Activated CD8-positive, alpha-beta memory T cell treated with anti-CD3 and anti-CD28 coated beads, Interleukin-2, amount 50 U/mL, for 24 hours (primary cell): Measurements from ENCODE around the gene ABCB9.

Source experiments
- DNase-seq: peaks from one replicate; pipeline ENCODE4 v3.0.0-alpha.2; 2020; ENCODE audit errors: extremely low read depth

Gene ABCB9

DNA sequence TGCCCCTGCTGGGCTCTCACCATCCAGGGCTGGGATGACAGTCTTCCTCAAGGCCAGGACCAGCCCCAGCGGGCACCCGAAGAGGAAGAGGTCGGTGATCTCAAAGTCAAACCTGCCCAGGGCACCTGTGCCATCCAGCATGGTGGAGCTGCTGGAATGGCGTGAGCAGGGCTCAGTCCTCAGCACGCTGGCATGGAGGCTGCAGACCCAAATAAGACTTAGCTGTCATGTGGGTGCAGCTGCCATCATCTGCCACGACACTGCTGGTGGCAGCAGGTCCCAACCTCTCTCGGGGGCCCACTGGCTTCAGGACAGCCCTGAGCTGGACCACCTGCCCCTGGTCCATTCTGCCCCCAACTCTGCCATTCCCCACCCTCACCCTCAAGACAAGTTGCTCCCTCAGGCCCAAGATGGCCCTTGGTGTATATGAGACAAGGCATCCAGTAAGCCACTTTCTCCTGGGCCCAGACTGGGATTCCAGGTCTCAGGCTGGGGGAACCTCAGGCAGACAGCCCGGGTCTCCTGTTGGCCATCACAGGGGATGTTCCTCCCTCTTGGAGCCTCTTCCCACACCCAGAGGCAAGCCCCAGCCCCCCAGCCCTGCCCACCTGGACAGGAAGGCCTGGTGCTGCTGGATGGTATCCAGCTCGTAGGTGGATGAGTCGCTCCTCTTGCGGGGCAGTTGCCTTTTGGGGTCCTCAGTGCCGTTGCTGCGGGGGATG, 28.7 kb upstream of the ABCB9 start:
- DNase-seq, result no peak

DNA sequence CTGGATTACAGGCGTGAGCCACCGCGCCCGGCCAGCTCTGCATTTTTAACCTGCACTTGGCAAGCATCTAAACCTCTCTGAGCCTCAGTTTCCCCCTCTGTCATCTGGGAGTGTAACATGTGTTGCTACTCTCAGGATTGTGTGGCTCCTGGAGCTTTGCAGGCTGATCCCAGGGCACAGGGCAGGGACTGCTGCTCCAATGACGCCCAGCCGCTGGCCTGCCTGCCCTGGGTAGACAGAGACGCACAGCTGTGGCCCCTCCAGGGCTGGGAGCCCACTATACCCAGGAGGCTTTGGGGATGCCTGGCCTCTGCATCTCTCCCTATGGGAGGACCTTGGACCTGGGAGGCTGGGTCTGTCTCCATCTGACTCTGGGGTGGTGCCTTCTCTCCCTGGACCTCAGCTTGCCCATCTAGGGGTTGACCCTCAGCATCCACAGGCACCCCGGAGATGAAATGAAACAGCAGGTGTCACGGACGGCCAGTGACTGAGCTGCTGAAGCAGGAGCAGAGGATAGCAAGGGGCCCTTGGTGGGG, 27.9 kb upstream of the ABCB9 start:
- no peak for DNase-seq

DNA sequence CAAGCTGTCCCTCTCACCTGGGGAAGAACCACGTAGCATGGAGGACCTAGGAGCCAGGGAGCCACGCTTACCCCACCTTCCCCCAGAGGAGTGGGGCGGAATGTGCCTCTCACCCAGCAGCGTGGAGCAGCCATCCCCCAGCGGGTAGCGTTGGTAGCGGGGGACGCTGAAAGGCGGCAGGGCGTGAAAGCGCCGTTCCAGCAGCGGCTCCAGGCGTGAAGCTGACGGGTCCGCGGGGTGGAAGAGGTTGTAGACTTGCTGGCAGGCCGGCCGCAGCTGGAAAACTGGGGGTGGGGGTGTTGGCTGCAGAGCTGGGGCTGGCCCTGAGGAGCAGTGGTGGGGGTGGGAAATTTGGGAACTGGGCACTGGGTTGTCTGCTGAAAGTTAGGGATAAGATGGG, 26.1 kb upstream of the ABCB9 start:
- DNase-seq, result no peak

DNA sequence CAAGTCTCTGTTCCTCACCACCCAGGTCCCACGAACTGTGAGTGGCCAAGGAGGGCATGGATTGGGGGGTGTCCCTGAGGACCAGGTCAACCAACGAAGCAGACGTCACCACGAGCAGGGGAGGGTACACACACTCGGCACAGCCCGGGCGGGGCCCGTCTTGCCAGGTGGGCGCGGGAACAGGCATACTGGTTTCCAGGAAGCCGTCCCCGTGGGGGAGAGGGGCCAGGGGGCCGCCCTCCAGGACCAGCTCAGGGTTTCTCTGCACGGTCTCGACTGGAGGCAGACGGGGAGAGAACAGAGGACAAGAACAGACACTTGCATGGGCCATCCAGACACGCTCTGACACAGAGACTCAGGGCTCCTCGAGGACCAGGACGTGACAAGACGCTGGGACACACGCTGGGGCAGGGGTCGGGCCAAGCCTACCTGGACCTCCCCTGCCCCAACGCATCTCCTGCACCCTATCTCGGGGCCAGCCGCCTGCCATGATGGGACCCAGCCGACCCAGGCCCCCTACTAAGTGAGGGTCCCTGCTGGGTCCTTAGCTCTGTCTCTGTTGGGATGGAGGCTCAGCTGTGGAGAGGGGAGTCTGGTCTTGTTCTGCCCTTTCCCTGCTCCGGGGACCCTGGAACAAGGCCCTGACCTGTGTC, 25.5 kb upstream of the ABCB9 start:
- DNase-seq, result no peak

DNA sequence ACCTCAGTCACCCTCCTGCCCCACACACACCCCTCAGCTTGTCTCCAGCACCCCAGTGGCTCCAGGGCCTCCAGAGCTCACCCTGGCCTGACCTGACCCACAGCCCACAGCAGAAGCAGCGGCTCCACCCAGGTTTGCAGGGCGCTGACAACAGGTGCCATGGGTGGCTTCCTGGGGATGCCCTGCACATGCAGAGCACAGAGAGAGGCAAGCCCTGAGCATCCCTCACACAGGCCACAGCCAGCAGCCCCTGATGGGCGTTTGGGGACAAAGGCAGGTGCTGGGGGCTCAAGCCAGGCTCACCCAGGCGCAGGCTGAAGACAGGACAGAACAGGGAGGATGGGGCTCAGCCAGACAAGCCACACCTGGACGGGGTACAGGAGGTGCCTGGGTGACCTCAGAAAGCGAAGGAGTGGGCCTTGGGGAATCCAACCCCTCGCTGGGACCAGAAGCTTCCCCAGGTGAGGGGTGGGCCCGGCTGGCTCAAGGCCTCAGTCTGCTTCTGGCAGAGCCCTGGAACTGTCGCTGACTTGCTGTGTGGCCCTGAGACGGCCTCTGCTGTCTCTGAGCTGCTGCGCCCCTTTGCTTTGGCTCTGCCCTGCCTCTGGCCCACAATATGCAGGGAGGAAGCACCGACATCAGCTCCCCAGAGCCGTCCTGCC, 24.8 kb upstream of the ABCB9 start:
- DNase-seq, result no peak

DNA sequence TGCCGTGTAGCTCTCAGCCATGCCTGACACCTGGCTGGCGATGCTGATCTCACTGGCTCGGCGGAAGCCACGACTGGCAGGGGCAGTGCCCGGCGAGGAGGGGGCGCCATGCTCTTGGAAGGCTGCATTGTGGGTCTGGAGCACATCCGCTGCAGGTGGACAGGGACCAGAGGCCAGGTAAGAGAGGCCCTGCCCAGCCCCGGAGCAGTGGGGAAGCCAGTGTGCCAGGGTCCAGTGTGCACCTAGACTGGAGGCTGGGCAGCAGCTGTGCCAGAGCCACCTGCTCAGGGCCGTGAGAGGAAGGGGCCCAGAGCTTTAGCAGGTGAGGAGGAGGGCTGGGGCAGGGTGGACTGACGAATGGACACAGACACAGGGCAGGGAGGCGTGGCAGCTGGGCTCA, 24.3 kb upstream of the ABCB9 start:
- DNase-seq, result no peak

DNA sequence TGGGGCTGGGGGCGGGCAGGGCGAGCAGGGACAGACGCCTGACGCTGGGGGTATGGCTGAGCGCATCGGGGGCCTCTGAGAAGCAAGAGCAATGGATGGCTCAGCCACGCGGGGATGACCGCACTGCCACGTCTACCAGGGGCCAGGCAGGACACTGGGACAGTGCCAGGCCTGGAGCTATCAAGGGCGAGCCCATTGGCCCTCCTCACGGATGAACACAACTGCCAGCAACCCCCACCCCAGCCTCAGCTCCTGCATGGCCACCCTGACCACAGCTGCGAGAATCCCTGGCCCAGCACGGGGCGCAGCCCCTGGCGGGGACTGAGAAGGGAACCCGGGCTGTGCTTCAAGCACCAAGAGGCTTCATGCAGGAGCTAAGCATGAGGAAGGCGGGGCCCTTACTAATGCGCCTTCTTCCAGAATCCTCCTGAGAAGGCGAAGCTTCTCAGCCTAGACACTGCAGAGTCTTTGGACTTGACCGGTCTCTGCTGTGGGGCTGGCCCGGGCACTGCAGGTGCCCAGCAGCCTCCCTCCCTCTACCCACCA, 23.7 kb upstream of the ABCB9 start:
- no peak for DNase-seq

DNA sequence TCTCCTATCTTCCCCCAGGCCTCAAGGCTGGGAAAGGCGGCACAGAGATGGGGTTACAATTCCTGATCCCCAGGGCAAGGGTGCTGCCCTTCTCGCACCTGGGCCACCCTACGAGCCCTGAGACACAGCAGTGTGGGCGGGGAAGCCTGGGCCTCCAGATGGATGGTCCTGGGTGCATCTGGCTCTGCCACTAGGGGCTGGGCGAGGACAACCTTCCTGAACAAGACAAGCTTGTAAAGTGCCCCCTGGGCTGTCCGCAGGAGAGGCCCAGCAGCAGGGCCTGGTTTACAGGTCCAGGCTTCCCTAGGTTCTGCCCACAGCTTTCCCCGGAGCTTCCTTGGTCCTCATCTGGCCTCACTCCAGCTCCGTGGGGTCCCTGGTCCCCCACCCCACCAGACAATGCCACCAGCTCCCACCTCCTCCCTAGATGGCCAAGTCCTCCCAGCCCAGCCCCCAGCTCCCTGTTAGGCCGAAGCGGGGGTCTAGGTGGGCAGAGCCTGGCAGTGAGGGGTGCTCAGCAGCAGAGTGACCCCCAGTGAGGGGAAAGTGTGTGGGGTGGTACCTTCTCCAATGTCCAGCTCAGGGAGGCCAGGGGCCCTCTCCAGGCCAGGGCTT, 23.1 kb upstream of the ABCB9 start:
- no peak for DNase-seq

DNA sequence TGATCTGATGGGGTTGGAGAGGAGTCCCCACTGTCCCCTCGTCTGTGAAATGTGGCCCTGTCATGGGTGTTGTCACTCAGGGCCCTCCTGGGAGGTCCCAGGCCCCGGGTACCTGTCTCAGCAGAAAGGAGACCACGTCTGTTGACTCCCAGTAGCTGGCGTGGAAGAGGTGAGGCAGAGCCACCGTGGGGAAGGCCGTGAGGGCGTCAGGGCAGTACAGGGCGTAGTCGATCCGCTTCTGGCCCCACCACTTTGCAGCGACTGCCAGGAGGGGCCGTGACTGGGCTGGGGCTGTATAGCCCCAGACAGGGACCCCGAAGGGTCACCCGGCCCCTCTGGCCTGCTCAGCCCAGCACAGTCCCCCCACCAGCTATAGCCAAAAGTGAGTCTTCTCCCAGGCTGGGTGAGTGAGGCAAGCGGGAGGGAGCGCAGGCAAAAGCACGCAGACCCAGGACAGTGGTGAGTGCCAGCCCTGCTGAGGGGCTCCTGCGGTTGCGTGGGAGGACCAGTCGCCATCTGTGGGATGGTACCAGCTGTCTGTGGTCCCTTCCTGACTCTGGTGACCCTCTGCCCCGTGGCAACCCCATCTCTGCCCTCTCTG, 22.4 kb upstream of the ABCB9 start:
- DNase-seq, result no peak

DNA sequence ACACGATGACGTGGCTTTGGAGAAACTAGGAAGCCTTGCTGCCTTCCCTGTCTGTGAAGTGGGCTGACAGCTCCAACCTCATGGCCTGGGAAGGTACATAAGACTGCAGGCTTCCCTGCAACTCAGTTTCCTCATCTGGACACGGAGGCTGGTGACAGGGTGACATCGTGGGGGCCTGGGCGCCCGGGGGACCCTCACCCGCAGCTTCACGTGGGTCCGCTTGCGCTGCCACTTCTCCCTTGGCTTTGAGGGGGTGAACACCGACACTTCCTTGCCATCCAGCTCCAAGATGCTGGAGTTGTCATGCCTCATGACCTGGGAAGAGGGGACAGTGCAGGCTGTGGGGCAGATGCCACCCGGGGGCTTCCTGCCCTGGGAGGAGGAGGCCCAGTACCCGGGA, 21.8 kb upstream of the ABCB9 start:
- DNase-seq, result no peak

DNA sequence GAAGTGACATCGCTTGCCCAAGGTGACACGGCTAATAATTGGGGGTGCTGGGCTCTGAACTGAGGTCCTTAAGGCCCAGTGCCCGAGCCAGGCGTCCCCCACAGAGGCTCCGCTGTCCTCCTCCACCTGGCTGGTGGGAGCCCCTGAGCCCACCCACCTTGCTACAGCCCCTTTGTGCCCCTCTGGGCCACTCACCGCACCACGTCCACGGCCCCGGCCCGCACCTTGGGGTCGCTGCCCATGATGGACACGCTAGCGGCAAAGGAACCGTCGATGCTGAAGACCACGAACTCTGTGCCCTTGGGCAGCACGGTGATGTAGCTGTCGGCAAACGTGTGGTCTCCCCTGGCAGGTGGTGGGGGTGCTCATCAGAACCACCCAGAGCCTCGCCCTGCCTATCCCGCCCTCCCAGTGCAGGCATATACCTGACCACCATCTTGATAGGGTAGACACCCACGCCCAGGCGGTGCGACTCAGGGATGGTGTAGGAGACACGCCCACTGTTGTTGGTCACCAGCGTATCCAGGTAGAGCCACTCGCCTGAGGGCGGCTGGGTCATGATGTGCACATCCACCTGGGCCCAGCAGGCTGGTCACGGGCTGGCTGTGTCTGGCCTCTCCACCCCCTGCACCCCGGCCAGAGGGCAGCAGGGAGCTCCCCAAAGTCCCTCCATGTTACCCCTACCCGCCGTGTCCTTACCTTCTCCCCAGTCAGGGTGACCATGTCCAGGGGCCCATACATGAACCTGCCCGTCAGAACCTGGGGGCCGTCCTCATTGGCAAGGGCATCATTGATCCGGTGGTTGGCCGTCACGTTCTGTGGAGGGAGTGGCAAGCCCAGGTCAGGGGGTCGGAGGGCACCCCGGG, 21.1 kb upstream of the ABCB9 start:
- DNase-seq, result no peak

DNA sequence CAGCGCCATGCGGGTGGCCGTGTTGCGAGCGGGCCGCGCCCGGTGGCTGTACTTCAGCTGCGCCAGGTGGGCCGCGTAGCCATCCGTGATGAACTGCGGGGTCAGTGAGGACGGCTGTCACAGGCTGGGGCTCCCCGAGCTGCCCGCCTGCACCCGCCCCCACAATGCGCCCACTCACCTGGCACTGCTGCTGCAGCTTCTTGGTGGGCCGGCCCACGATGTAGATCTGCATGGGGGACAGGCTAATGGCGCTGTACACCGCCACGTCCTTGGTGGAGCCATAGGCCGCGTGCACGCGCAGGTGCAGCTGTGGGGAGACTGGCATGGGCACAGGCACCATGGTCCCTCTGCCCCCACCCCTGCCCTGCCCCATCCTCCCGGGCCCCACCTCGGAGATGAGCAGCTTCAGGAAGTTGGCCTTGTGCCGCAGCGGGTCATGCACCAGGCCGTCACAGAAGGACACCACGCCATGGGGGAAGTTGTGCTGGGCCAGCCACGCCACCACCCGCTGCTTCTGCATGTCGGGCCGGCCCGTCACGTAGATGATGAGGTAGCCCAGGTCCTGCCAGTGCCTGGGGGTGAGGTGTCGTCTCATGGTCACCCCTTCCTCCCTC, 20.1 kb upstream of the ABCB9 start:
- no peak for DNase-seq

DNA sequence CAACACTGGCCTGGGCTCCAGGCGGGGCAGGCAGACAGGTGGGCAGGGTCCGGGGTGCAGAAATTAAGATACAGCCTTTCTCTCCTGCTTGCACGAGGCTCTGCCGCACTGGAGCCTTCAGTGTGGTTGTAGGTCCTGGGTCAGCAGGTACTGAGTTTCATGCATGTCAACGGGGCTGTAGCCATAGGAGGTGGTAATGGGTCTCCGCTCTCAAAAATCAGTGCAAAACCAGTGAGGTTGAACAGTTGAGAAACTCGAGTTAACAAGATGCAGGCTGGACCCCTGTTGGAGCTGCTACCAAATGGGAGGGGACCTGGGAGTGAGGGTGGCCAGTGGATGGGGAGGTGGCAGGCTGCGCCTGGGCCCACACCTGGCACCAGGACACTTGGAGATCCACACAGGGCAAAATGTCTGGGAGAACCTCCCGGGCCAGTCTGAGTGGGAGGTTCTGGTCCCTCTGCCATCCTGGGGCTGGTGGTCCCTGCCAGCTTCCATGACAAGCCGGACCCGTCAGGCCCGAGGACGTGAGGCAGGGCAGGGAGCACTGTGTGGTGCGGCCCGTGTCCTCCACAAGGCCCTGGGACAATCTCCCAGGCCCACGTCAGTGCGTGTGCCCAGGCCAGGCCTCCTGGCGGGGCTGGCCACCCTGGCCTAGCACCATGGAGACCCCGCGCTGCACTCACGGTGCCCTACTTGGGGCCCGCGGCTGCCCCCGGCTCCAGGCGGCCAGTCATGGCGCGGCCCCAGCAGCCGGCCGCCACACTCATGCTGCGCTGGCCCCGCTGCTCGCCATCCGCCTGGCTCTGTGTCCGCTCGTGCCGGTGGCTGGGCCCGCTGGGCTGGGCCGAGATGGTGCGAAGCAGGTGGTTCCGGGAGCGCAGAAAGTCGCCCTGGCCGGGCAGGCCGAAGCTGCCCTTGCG, 19.3 kb upstream of the ABCB9 start:
- DNase-seq, result no peak

DNA sequence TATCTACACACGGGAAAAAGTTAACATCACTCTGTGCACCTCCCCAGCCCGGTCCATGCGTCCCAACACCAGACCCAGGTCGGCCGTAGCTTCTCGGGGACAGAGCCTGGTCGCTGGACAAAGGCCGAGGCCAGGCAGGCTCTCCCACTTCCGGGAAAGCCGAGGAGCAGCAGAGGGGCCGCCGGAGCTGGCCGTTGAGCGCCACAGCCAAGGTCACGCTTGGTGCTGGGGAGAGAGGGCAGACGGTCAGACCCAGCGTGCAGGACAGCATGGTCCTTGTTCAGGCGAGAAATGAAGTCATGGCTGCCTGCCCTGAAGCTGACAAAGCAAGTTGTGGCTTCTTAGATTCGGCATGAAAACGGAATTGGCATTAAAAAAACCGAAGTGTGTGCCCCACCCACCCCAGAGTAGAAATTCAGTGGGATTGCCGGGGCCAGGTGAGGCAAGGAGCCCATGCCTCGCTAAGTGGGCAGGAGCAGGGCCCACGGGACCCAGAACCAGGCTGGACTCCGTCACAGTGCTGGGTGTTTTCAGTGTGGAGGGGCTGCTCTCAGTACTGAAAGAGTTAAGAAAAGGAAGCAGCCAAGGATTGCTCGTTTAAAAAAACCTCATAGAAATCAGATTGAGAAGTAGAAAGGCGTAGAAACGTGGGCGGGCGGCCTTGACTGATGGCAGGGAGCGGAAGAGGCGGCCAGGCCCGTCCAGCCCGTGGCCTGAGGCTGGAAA, 18.5 kb upstream of the ABCB9 start:
- no peak for DNase-seq

DNA sequence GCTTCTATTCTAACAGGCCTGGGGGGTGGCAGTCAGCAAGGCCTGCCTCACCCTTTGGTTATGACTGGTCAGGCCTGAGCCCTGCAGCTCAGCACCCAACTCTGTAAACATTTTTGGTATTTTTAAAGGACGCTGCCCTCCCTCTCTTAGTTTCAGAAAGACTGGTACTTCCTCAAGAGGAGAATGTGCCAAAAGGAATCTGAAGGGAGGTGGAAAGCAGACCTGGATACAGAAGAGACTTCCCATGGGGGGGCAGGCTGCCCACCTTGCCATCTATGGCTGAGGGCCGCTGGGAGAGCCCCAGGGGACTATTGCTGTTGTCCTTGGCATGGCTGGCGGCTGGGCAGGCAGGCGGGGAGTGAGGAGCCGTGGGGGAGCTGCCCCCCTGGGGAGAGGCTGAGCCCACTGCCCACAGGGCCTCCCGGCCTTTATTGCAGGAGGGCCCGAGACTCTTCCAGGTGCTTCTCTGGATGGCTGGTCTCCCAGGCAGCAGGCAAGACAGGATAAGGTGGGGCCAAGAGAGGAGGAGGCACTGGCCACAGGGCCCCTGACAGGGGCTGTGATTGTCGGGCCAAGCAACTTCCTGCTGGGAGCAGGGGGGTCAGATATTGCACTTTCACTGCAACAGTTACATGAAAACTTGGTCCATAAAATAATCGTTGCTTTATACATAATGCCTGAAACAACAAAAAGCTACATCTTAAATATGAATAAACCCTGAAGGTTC, 17.7 kb upstream of the ABCB9 start:
- DNase-seq, result no peak

DNA sequence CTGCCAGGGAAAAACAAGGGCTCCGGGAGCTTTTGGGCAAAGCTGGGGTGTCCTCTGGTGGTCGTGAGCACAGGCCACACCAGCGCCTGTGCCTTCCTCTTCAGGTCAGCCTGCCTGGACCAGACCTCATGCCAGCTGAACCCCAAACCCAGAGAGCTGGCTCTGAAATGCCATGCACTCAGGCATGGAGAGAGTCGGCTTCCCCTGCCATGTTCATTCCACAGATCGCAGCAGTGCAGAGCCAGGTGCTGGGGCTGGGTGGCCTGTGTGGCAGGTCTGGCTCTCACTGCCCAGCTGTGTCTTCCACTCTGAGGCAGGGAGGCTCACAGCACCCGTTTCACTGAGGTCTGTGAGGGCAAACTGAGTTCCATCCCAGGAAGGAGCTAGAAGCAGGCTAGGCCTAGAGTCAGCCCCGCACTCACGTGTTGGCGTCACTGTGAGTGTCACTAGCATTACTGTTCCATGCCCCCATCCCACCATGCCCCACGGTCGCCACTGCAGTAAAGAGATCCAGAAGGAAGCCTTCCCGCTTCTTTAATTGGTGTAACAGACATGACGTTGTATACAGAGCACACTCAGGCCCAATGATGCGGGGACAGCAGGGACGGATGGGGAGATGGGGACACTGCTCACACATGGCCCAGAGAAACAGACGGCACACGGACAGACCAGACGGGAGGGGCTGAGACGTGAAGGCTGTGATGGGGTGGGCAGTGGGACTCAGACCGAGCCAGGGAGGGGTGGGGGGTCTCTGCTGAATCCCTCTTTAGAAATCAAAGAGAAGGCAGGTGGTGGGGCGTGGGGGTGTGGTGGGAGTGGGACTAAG, 16.9 kb upstream of the ABCB9 start:
- DNase-seq, result no peak

DNA sequence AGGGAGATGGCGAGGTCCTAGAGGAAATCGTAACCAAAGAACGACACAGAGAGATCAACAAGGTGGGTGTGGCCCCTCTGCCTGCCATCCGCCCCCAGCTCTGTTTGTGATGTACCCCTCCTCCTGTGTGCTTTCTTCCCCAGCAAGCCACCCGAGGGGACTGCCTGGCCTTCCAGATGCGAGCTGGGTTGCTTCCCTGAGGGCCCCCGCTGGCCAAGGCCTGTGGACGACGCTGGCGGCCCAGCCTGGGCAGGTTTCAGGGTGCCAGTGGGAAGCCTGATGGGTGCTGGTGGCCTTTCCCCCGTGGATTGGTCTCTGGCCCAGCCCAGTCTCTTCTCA, 16.2 kb upstream of the ABCB9 start:
- DNase-seq, result no peak
